Activated naive CD4-positive, alpha-beta T cell treated with anti-CD3 and anti-CD28 coated beads, Interleukin-2, amount 50 U/mL, for 72 hours (primary cell): Measurements from ENCODE around the gene SEMG2. TPM values are rescaled to one million over a fixed set of nuclear protein-coding genes. Genes with fewer than 3 reads are reported as not detected.

ENCODE experiments used
- ATAC-seq, 2 donors: fragments of 150-1000 bp; cut with Tn5 transposase; 2 replicates each; pipeline ENCODE4 v1.10.0; 2021; ENCODE audit warnings: mild to moderate bottlenecking in 2 of 2, moderate library complexity in 2 of 2
- DNase-seq, 2 donors: peaks; one replicate each; pipeline ENCODE4 v3.0.0; 2021 to 2022; ENCODE audit warnings: low spot score in 2 of 2
- H3K27ac Mint-ChIP-seq, 2 donors: one replicate each; pipeline ENCODE4 v1.8.0; 2022; ENCODE audit warnings: mild to moderate bottlenecking in 2 of 2, mixed read lengths in 2 of 2
- H3K36me3 Mint-ChIP-seq, 2 donors: one replicate each; pipeline ENCODE4 v1.8.0; 2022; ENCODE audit warnings: mixed read lengths in 2 of 2
- H3K9me3 Mint-ChIP-seq, 2 donors: one replicate each; pipeline ENCODE4 v1.8.0; 2022; ENCODE audit warnings: mixed read lengths in 2 of 2
- total RNA-seq, 2 donors: library from RNA; stranded (reverse); gene quantifications; one replicate each; pipeline ENCODE4 v1.2.3, GENCODE V29; 2022

SEMG2 gene
- total RNA-seq, 2 donors from 2014 or later: not detected

DNA sequence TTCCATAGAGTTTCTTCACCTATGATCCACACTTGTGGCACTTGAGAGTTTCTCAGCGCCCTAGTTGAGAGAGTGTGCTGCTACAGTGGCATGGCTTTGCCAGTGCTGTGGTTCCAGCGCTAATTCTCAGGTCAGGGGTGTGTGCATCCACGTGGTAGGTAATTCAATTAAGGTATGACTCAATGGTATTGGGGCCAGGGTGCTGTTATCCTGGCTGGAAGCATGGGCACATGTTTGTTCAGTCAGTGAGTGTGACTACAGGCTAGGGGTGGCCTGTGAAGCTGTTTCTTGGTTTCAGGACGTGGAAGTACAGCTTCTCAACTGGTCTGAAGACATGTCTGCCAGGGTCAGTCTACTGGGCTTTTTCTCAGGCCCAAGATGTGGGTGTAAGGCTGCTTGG is 3.0 kb upstream of the SEMG2 start:
- Mint-ChIP-seq H3K9me3 (no peaks in the 10 kb centered on the region), H3K27ac (no peak overlapping the region), H3K36me3 (no peaks in the 10 kb centered on the region)
- DNase-seq: no peak
- ATAC-seq: no peak

DNA sequence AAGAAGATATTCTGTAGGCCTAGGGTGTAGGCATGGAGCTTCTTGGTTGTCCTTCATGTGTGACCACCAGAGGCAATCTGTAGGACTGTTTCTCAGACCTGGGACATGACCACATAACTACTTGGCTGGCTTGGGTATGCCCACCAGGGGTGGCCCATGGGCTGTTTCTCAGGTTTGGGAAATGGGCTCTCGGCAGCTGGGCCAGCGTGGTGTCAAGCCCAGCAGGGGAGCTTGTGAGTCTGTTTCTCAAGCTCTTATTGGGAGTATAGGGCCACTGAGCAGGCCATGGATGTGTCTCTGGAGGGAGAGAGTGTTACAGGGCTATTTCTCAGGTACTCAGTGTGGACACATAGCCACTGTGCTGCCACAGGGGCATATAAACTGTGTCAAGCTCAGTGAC is 2.5 kb upstream of the SEMG2 start:
- no peak overlapping the region for H3K27ac Mint-ChIP-seq
- ATAC-seq: no peak

DNA sequence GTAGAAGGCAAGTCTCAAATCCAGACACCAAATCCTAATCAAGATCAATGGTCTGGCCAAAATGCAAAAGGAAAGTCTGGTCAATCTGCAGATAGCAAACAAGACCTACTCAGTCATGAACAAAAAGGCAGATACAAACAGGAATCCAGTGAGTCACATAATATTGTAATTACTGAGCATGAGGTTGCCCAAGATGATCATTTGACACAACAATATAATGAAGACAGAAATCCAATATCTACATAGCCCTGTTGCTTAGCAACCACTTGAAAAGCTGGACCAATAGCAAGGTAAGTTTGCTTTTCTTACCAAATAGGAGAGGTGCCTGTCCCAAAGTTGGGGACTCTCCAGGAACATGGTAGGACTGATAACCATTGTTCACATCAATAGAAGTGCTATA is 2.0 kb downstream of the SEMG2 start:
- Mint-ChIP-seq H3K27ac (no peak overlapping the region), H3K36me3 (no peaks in the 10 kb centered on the region), H3K9me3 (no peaks in the 10 kb centered on the region)
- DNase-seq (no peak), ATAC-seq (no peak)

More for the DNA sequence above, 2.5 kb upstream of the SEMG2 start:
- Mint-ChIP-seq H3K9me3 (no peaks in the 10 kb centered on the region), H3K36me3 (no peaks in the 10 kb centered on the region)
- DNase-seq: no peak

DNA sequence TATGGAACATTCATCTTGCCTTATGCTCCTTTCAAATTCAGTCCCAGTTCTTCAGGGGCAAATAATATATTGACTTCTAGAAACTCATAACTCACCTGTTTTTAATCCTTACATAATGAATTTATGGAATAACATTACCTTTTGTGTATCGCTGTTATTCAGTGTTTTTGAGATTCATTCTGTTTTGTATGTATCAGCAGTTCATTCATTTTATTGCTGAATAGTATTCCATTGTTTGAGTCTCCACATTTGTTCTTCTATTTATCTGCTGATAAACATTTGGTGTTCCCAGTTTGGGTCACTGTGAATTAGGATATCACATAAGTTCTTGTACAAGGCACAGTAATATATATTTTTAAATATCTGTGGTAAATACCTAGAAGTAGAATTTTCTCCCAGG is 5.1 kb downstream of the SEMG2 start:
- Mint-ChIP-seq H3K36me3 (no peaks in the 10 kb centered on the region), H3K9me3 (no peaks in the 10 kb centered on the region), H3K27ac (no peak overlapping the region)
- ATAC-seq (no peak), DNase-seq (no peak)

DNA sequence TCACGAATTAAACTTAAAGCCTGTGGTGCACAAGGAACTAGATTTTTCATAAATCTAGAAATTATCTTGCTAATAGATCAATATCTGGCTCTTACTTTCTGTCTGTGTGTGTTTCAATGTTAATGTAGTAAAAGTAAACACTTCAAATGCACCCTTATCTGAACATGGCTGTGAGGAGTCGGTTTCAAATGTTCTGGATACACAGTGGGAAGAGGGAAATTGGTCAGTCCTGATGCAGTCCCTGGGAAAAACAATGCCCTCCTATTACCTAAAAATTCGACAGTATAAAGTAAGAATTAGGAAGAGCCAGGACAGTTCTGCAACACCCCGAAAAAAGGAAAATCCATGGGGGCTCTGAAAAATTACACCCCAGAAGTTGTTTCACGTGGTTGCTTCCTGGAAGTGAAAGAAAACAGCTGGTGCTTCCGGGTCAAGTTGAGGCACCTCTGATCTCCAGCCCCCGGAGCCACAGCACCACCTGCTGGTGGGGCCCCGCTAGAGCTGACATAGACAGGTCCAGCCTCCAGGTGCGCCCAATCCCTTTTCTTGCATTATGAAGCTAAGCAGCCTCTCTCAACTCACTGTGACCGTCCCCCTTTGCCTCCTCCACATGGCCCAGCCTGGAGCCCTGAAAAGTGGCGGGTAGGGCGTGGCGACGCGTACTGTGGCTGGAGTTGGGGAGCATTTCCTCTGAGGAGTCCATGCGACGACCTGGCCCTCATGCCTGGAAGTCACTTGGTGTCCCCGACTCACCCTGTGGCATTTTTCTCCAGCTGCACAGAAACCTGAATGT is 8.3 kb downstream of the SEMG2 start:
- DNase-seq: peak in 1 of 2 donors; percentile 76
- Mint-ChIP-seq H3K36me3 (no peaks in the 10 kb centered on the region), H3K9me3 (no peaks in the 10 kb centered on the region), H3K27ac (no peak overlapping the region)
- peak; percentile 52 to 74 for ATAC-seq

DNA sequence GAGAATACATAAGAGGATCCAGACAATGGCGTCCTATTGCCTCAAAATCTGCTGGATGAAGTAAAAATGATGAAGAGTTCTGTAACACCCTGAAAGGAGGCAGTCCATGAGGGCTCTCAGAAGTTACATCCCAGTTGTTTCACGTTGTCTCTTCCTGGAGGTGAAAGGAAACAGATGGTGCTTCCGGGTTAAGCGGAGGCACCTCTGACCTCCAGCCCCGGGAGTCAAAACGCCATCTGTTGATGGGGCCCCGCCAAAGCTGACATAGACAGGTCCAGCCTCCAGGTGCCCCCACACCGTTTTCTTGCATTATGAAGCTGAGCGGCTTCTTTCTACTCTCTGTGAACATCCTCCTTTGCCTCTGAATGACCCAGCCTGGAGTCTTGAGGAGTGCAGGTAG is 9.5 kb downstream of the SEMG2 start:
- Mint-ChIP-seq H3K27ac (no peak overlapping the region), H3K9me3 (peaks cover 0 to 6% of the 10 kb centered on the region in 2 donors), H3K36me3 (no peaks in the 10 kb centered on the region)
- DNase-seq (no peak), ATAC-seq (no peak)

DNA sequence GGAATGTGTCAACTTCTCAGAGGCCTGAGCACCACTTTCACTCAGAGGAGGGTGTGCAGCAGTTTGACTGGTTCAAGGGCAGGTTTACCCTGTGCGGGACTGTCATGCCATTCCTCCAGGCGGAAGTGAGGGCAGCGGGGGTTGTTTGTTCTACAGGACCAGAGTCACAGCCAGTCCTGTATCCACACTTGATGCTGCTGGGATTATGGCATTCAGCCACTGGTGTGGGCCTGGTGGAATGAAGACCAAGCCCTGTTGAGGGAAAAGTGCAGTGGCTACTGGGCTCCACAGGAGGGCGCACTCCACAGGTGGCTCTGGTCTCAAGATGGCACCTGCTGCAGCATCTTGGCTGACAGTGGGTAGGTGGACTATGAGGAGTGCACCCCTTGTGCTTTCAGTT is 14.8 kb downstream of the SEMG2 start:
- DNase-seq (peak in 1 of 2 donors; percentile 22), ATAC-seq (no peak)
- peaks cover 0 to 6% of the 10 kb centered on the region in 2 donors for H3K9me3 Mint-ChIP-seq
- H3K36me3 Mint-ChIP-seq: no peaks in the 10 kb centered on the region
- H3K27ac Mint-ChIP-seq: no peak overlapping the region

DNA sequence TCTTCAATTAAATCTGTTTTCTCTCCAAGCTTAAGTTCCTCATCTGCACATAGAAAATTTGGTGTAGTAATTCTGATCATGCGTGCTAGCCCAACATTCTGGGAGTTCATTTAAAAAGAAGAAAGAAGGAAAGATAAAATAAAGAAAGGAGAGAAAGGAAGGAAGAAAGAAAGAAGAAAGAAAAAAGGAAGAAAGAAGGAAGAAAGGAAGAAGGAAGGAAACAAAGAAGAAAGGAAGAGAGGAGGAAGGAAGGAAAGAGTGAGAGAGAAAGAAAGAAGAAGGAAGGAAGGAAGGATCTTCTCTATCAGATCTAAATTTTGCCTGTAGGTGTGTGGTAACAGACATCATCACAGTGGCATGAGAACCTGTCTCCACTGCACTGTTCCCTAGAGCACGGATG is 17.0 kb downstream of the SEMG2 start:
- DNase-seq: no peak
- H3K27ac Mint-ChIP-seq: no peak overlapping the region
- no peaks in the 10 kb centered on the region for H3K36me3 Mint-ChIP-seq
- H3K9me3 Mint-ChIP-seq: peaks cover 0 to 6% of the 10 kb centered on the region in 2 donors
- no peak for ATAC-seq

DNA sequence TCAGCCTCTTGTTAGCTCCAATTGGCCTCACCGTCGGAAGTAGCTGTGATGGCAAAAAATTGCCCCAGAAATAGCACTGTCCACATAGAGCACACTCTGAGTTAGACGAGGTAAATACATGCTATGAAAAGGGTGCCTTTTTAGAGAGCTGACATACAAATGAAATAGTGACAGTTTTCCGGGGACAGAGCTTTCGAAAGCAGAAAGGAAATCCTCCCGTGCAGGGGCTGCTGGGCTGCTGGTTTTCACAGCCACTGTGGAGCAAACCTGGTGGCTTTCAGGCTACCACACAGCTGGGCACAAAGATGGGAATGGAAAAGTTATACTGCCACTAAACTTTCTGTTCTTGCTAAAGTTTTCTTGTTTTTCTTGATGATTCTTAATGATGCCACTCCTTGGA is 24.9 kb downstream of the SEMG2 start:
- Mint-ChIP-seq H3K36me3 (no peaks in the 10 kb centered on the region), H3K9me3 (no peaks in the 10 kb centered on the region), H3K27ac (no peak overlapping the region)
- ATAC-seq: no peak
- no peak for DNase-seq

DNA sequence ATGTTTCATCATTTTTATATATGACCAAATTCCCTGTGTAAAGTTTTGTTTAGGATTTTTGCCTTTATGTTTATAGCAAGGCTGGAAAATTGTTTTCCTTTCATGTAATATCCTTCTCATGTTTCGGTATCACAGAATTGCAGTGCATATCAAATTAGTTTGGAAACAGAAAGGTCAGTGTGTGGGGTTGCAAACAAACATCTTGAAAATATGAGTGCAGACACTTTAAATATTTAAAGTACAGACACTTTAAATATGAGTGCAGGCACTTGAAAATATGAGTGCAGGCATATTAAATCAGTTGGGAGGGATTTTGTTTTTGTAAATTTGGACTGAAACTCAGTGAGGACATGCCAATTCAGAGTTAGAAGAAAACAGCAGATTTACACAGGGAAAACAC is 26.7 kb downstream of the SEMG2 start:
- Mint-ChIP-seq H3K36me3 (no peaks in the 10 kb centered on the region), H3K9me3 (no peaks in the 10 kb centered on the region), H3K27ac (no peak overlapping the region)
- no peak for ATAC-seq
- no peak for DNase-seq

DNA sequence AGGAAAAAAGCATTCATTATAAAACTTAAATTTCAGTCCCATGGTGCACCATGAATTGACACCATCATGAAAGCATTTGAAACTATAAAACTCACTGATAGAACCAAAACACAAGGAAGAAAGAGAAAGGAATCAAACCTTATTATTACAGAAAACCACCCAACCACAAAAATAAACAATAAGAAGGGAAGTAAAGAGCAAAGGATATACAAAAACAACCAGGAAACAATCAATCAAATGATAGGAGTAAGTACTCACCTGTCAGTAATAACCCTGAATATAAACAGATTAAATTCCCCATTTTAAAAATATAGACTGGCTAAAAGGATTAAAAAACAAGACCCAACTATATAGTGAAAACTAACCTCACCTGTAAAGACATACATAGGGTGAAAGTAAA is 27.4 kb downstream of the SEMG2 start:
- ATAC-seq (no peak), DNase-seq (no peak)
- H3K27ac Mint-ChIP-seq: no peak overlapping the region
- no peaks in the 10 kb centered on the region for H3K9me3 Mint-ChIP-seq
- no peaks in the 10 kb centered on the region for H3K36me3 Mint-ChIP-seq

DNA sequence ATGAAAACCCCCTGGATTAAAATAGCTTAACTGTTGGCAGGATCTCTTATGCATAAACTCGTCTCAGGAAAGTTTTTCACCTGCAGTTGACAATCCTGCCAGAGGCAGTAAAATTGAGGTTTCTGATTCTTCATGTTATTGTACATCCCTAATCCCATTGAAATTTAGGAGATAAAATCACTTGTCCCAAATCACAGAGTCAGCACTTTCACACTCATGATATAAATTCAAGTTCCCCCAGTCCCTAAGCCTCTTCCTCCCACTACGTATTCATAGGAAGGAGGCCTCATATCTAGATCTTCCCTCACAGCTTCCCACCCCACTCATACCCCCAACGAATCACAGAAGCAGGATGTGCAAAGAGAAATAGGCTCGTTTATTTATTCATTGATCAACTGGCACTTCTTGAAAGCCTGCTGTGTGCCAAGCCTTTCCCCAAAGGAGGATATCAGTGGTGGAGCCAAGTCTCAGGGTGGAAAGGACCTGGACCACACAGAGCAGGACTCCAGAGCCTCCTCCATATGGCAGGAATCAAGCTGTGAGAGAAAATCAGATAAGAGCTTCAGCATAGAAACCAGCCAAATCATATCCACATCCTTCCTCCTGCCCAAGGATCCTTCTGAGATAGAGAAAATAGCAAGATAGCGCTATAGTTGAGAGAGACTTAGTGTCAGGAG is 30.8 kb downstream of the SEMG2 start:
- no peak overlapping the region for H3K27ac Mint-ChIP-seq
- no peaks in the 10 kb centered on the region for H3K9me3 Mint-ChIP-seq
- H3K36me3 Mint-ChIP-seq: no peaks in the 10 kb centered on the region
- ATAC-seq (no peak), DNase-seq (no peak)

DNA sequence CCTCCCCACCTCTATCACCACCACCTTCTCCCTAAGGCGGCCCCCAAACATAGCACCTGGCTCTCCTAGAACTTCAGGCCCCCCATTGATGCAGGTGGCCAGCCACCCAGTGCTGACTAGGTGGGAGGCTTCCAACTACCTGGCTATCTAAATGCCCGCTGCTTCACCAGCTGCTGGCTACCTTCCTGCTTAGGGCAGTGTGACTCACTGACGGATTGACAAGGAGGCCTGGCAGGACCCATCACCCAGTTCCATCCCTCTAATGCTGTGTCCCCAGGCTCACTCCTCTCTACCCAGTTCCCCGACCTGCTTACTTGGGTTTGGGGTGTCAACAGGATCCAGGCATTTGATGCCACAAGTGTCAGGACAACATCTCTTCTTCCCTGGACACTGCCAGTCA is 32.1 kb downstream of the SEMG2 start:
- H3K9me3 Mint-ChIP-seq: no peaks in the 10 kb centered on the region
- DNase-seq: no peak
- no peak overlapping the region for H3K27ac Mint-ChIP-seq
- no peaks in the 10 kb centered on the region for H3K36me3 Mint-ChIP-seq
- ATAC-seq: no peak

DNA sequence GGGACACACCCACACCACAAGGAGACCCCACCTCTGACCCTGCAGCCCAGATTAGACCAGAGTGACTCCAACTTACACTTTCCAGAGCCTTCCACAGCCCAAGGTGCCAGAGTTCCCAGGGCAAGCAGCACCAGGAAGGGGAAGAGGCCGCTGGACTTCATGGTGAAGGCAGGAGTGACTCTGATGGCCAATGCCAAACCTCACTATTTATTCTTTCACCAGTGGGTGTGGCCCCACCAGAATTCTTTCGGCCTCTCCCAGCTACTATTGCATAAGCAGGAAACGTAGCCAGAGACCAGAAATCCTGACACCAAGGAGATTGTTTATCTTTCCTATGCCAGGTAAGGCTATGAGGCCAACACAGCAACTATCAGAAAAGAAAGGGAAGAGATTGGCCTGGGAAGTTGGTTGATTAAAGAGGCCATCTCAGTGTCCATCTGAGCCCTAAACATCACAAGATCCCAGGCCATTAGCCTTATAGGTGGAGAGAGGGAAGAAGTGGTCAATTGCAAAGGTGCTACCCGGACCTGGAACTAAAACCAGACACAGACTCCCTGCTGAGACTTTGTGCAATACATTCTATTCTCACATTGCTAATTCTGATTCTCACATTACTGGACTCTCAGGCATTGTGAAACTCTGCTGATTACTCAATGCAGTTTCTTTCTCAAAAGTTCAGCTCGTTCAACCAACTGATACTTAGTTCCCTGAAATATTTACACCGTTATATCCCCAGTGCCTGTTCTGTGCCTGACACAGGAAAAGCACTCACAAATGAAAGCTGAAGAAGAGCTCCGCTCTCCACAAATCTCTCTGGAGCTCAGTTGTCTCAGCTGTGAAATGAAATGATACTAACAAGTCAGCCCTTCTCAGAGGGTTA is 33.5 kb downstream of the SEMG2 start, which contains the start of gene SLPI:
Gene SLPI (minus strand): TSS at position 182 of the 880 bp plus-strand sequence. CDS start 21 bp downstream, at position 161.
- Mint-ChIP-seq H3K36me3 (no peaks in the 10 kb centered on the region), H3K9me3 (no peaks in the 10 kb centered on the region), H3K27ac (no peak within 1 kb of the TSS)
- DNase-seq: no peak
- peak in 1 of 2 donors; percentile 69 for ATAC-seq

DNA sequence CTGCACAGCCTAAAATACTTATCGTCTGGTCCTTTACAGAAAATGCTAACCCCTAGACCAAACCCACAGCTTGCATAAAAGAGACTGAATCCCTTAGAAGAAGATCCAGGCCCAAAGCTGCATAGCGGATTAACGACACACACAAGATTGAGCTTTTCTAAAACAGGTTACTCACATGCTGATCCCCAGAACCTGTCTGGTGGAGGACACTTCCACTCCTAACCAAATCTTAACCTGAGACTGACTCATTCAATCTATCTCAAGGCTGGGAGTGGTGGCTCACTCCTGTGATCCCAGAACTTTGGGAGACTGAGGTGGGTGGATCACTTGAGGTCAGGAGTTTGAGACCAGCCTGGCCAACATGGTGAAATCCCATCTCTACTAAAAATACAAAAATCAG is 36.0 kb downstream of the SEMG2 start:
- Mint-ChIP-seq H3K27ac (no peak overlapping the region), H3K36me3 (no peaks in the 10 kb centered on the region), H3K9me3 (no peaks in the 10 kb centered on the region)
- ATAC-seq (no peak), DNase-seq (no peak)

DNA sequence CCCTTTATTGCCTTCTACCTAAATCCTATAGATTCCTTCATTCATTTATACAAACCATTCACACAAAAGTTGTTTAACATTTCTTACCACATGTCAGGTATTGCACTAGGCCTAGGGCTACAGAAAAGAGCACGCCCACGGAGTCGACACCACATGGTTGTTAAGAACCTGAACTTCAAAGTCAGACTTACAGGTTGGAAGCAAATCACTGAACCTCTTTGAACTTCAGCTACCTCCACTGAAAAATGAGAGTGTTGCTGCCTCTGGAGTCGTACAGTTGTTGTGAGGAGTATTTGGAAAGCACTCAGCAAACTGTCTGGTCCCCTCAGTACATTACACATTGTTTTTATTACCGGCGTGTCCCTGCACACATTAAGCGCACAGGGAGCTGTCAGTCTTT is 36.5 kb downstream of the SEMG2 start:
- Mint-ChIP-seq H3K27ac (no peak overlapping the region), H3K9me3 (no peaks in the 10 kb centered on the region), H3K36me3 (no peaks in the 10 kb centered on the region)
- ATAC-seq (no peak), DNase-seq (no peak)

DNA sequence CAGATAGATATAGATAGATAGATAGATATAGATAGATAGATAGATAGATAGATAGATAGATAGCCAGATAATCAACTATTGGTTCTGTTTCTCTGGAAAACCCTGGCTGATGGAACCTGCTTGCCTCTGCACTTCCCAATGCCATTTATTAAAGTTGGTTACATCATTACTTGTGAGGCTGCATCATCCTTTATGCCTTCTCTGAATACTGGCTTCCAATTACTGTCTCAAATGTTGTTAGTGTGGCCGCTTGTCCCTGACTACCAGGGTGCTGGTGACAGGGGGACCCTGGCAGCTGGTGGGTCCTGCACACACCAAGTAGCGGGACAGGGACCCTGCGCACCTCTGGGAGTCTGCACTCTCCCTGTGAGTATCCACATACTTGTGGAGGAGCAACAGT is 37.1 kb downstream of the SEMG2 start:
- ATAC-seq (no peak), DNase-seq (no peak)
- H3K27ac Mint-ChIP-seq: no peak overlapping the region
- H3K36me3 Mint-ChIP-seq: no peaks in the 10 kb centered on the region
- H3K9me3 Mint-ChIP-seq: no peaks in the 10 kb centered on the region
